Upper lobe of right lung (tissue), 1 donor: ENCODE measurements around the gene VPS13D. TPM values are rescaled to one million over a fixed set of nuclear protein-coding genes. Genes with fewer than 3 reads are reported as not detected.
"Not testable (repeated sequence)": the region's sequence is repeated elsewhere in the genome, so short reads cannot be mapped to it uniquely, and the experiment has no call there.

Source experiments
- ATAC-seq: fragments of 200-7000 bp; cut with Tn5 transposase; one replicate; pipeline ENCODE4 v1.9.1; 2020; ENCODE audit warnings: mild to moderate bottlenecking, moderate library complexity
- DNase-seq: peaks from one replicate; pipeline ENCODE4 v3.0.0-alpha.2; 2020
- H3K27ac ChIP-seq: fragments of 200-600 bp; one replicate; pipeline ENCODE4 v1.8.0; 2022
- H3K27me3 ChIP-seq: fragments of 200-600 bp; one replicate; pipeline ENCODE4 v1.8.0; 2022; ENCODE audit warnings: mild to moderate bottlenecking
- H3K36me3 ChIP-seq: fragments of 200-600 bp; one replicate; pipeline ENCODE4 v1.8.0; 2022
- H3K4me1 ChIP-seq: fragments of 200-600 bp; one replicate; pipeline ENCODE4 v1.8.0; 2022
- H3K4me3 ChIP-seq: fragments of 200-600 bp; one replicate; pipeline ENCODE4 v1.8.0; 2022; ENCODE audit warnings: mild to moderate bottlenecking
- H3K9me3 ChIP-seq: fragments of 200-600 bp; one replicate; pipeline ENCODE4 v1.8.0; 2022
- CTCF ChIP-seq: fragments of 200-600 bp; IDR thresholded peaks from one replicate; pipeline ENCODE4 v1.8.0; 2022; ENCODE audit warnings: antibody characterized with exemption
- intact Hi-C: fragments of 100-400 bp; cut with DNase I; formaldehyde crosslinking; loops from one replicate; pipeline ENCODE4 v1.11.0; 2022
- total RNA-seq: library from RNA; stranded (reverse); fragmentation: NEBNext Ultra II Directional; extraction: Animal tissue kit (Norgen Biotek cat#: 25700); gene quantifications from one replicate; pipeline ENCODE4 v1.2.1, GENCODE V29; 2021
- donor health status: DM: no; HTN: yes; CAD: no; lungs with severe emphysema.

Gene VPS13D
- total RNA-seq, 1 donor from 2014 or later, result 74.7 TPM

GRCh38 chr1:12383001-12383400 is 153.2 kb downstream of the VPS13D start:
- peaks cover 7% of the 10 kb centered on the region for H3K9me3 ChIP-seq
- H3K36me3 ChIP-seq, result peaks cover 73% of the 10 kb centered on the region
- DNase-seq (no peak), ATAC-seq (no peak)
- peaks cover 9% of the 10 kb centered on the region for H3K4me1 ChIP-seq
- intact Hi-C loops, result no loop called here
- TF ChIP-seq CTCF, result no peak
- no peak overlapping the region for H3K4me3 ChIP-seq
- H3K27me3 ChIP-seq, result no peaks in the 10 kb centered on the region
- no peak overlapping the region for H3K27ac ChIP-seq

DNA sequence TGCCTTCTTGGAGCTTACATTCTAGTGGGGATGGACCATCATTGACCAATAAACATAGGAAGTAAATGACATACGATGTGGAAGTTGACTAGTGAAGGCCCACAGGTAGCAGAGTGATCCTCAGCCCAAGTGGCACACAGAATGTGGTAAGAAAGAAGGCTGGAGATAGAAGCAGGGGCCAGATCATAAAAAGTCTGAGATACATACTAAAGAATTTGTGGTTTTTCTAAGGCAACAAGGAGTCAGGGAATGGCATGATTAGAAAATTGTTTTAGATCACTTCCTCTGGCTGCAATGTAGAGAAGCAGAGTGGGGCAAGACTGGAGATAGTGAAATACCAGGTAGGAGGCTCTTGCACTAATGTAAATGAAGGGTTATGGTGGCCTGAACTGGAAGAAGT is 154.0 kb downstream of the VPS13D start:
- Histone ChIP-seq H3K27me3 (no peaks in the 10 kb centered on the region), H3K4me1 (peaks cover 9% of the 10 kb centered on the region), H3K36me3 (peaks cover 65% of the 10 kb centered on the region), H3K27ac (no peak overlapping the region), H3K4me3 (no peak overlapping the region), H3K9me3 (peaks cover 9% of the 10 kb centered on the region)
- ATAC-seq (no peak), DNase-seq (no peak)
- no peak for TF ChIP-seq CTCF
- intact Hi-C loops, result no loop called here

DNA sequence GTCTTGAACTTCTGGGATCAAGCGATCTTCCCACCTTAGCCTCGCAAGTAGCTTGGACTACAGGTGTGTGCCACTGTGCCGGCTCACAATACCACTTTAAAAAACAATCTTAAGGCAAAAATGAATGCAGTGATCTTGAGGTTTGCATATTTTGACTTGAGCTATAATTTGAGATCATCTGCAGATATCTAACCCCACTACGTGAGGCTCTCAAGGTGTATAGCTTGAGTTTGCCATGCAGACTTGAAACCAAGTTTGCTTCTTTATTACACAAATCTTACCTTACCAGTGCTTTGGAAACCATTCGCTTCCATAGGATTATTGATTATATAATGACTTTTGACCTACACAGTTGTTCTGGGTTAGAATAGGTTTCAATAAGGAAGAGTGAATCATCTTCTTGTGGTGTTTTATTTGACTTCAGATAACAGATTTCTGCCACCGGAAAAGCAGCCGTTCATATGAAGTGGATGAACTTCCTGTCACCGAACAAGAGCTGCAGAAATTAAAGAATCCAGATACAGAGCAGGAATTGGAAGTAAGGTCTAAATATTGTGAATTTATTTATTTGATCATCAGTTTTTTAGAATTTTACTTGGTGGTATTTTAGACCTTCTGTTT is 155.1 kb downstream of the VPS13D start:
- TF ChIP-seq CTCF, result no peak
- intact Hi-C loops, result no loop called here
- ATAC-seq, result no peak
- no peak for DNase-seq
- no peaks in the 10 kb centered on the region for H3K27me3 ChIP-seq
- H3K4me1 ChIP-seq, result peaks cover 9% of the 10 kb centered on the region
- no peak overlapping the region for H3K27ac ChIP-seq
- peaks cover 65% of the 10 kb centered on the region for H3K36me3 ChIP-seq
- no peak overlapping the region for H3K4me3 ChIP-seq
- peaks cover 9% of the 10 kb centered on the region for H3K9me3 ChIP-seq

GRCh38 chr1:12386130-12386529 is 156.3 kb downstream of the VPS13D start:
- peaks cover 66% of the 10 kb centered on the region for H3K36me3 ChIP-seq
- no peak overlapping the region for H3K27ac ChIP-seq
- no peak for DNase-seq
- no peaks in the 10 kb centered on the region for H3K27me3 ChIP-seq
- ATAC-seq, result no peak
- H3K9me3 ChIP-seq, result peaks cover 9% of the 10 kb centered on the region
- intact Hi-C loops, result no loop called here
- no peaks in the 10 kb centered on the region for H3K4me1 ChIP-seq
- no peak overlapping the region for H3K4me3 ChIP-seq
- no peak for TF ChIP-seq CTCF

DNA sequence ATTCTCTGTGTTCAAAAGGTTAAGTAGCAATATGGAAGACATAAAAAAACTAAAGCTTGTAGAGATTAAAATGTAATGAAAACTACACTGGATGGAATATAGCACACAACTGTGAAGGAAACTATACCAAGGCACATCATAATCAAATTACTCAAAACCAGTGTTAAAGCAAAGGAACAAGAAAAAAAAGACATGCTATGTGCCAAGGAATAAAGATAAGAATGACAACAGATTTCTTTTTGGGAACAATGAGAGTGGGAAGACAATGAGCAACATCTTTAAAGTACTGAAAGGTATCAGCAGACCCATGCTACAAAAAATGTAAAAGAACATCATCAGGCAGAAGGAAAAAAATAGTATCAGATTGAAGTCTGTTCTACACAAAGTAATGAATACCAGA is 157.8 kb downstream of the VPS13D start:
- ATAC-seq (no peak), DNase-seq (no peak)
- TF ChIP-seq CTCF, result no peak
- intact Hi-C loops, result no loop called here
- Histone ChIP-seq H3K4me3 (no peak overlapping the region), H3K27me3 (no peaks in the 10 kb centered on the region), H3K9me3 (peaks cover 9% of the 10 kb centered on the region), H3K27ac (no peak overlapping the region), H3K36me3 (peaks cover 64% of the 10 kb centered on the region), H3K4me1 (no peaks in the 10 kb centered on the region)

DNA sequence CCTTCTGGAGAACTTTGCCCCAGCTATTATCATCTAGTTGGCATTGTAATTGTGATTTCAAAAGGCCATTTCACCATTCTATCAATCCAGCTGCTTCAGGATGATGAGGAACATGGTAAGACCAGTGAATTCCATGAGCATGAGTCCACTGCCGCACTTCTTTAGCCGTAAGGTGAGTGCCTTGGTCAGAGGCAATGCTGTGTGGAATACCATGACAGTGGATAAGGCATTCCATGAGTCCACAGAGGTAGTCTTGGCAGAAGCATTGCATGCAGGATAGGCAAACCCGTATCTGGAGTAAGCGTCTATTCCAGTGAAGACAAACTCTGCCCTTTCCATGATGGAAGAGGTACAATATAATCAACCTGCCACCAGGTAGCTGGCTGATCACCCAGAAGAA is 160.5 kb downstream of the VPS13D start:
- H3K27ac ChIP-seq, DNase-seq, H3K4me1 ChIP-seq, H3K9me3 ChIP-seq, ATAC-seq, H3K4me3 ChIP-seq, H3K27me3 ChIP-seq, intact Hi-C loops: not testable (repeated sequence)
- H3K36me3 ChIP-seq, result peaks cover 45% of the 10 kb centered on the region
